ENCODE measurements around the gene MMAB.

MMAB gene

GRCh38 chr12:109588461-109589239, 15.3 kb upstream of the MMAB start:
- H3K4me3 ChIP-seq (replicated peaks in 1 of 2; ENCODE audit: low read depth in 2 of 2, low read length in 2 of 2) = no peak overlapping the region
- no peak for TF ChIP-seq CTCF (IDR thresholded peaks at IDR 0.05; ENCODE audit: low read depth, low read length)
- no peak for DNase-seq (ENCODE audit: low read depth in 2 of 2)

GRCh38 chr12:109587921-109588320, 14.6 kb upstream of the MMAB start:
- no peak overlapping the region for H3K4me3 ChIP-seq (replicated peaks in 1 of 2; ENCODE audit: low read depth in 2 of 2, low read length in 2 of 2)
- no peak for TF ChIP-seq CTCF (IDR thresholded peaks at IDR 0.05; ENCODE audit: low read depth, low read length)
- no peak for DNase-seq (ENCODE audit: low read depth in 2 of 2)

GRCh38 chr12:109586385-109587296, 13.3 kb upstream of the MMAB start:
- DNase-seq (ENCODE audit: low read depth in 2 of 2) = no peak
- no peak for TF ChIP-seq CTCF (IDR thresholded peaks at IDR 0.05; ENCODE audit: low read depth, low read length)
- H3K4me3 ChIP-seq (replicated peaks in 1 of 2; ENCODE audit: low read depth in 2 of 2, low read length in 2 of 2) = no peak overlapping the region

- H3K4me3 ChIP-seq (replicated peaks in 1 of 2; ENCODE audit: low read depth in 2 of 2, low read length in 2 of 2) = no peak overlapping the region
- TF ChIP-seq CTCF (IDR thresholded peaks at IDR 0.05; ENCODE audit: low read depth, low read length) = no peak
- DNase-seq (ENCODE audit: low read depth in 2 of 2) = no peak
Observed at GRCh38 chr12:109583733-109584132, 10.4 kb upstream of the MMAB start.

- H3K4me3 ChIP-seq (replicated peaks in 1 of 2; ENCODE audit: low read depth in 2 of 2, low read length in 2 of 2) = no peak overlapping the region
- no peak for TF ChIP-seq CTCF (IDR thresholded peaks at IDR 0.05; ENCODE audit: low read depth, low read length)
- DNase-seq (ENCODE audit: low read depth in 2 of 2) = no peak
Observed at GRCh38 chr12:109582636-109583035, 9.3 kb upstream of the MMAB start.

GRCh38 chr12:109581856-109582255, 8.6 kb upstream of the MMAB start:
- DNase-seq (ENCODE audit: low read depth in 2 of 2) = peak; percentile 30 to 57

More at GRCh38 chr12:109581856-109582255, 8.6 kb upstream of the MMAB start:
- H3K4me3 ChIP-seq (replicated peaks in 1 of 2; ENCODE audit: low read depth in 2 of 2, low read length in 2 of 2) = no peak overlapping the region
- no peak for TF ChIP-seq CTCF (IDR thresholded peaks at IDR 0.05; ENCODE audit: low read depth, low read length)

Data from cardiac fibroblast (primary cell).